ENCODE results near the gene CELF2.
A peak's percentile ranks its signal among the peaks of the same experiment; 100 is the strongest.
"Not testable (repeated sequence)": the region's sequence is repeated elsewhere in the genome, so short reads cannot be mapped to it uniquely, and the experiment has no call there.

CELF2 gene

DNA sequence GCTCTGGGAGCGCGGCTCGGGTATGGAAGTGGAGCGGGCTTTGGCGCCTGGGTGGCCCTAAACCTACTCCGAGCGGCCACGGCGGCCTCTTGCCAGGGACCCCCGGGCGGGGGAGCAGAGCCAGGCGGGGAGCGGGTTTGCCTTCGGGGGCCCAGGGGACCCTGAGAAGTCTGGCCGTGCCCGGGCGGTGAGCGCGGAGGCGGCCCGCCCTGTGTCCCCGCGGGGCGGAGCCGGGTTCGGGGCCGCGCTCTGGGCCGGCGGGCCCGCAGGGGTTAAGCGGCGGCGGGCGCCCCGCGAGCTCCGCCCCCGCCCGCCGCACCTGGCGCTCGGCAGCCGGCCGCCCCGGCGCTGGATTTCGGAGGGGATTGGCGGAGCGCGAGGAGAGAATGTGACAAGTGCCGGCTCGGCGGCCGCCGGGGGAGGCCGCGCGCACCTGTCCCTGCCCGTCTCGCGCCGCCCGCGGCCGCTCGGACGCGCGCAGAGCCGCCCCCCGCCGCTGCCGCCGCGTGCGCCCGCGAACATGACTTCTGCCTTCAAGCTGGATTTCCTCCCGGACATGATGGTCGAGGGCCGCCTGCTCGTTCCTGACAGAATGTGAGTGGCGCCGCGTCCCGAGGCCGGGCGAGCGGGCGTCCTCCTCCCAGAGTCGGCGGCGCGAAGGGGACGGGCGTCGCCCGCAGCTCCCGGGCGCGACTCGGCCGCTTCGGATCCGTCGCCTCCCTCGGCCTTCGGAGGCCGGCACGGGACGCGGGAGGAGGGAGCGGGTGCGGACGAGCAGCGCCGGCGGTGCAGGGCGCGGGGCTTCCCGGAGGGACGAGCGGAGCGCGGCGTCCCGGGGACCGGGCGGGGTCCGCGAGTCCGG, at the start of gene CELF2:
CELF2 (plus strand) TSS at position 303 of the 862 bp plus-strand sequence; CDS start at position 521, 218 bp downstream.
- DNase-seq: peak in 1 of 2 experiments; percentile 68

DNA sequence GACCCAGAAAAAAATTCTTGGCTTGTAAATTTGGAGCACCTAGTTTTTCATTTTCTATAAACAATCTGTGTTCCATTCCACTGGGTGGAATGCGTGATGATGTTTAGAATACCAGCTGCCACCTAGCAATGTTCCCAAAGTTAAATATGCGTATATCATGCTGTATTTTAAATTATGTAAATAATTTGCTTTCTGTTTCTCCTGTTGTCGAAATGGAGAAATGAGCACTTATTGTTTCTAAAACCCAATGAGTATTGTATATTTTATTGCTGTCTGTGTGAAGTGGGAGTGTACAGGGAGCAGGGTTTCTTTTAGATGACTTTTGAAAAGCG, 49.4 kb upstream of the CELF2 start:
- no peak for DNase-seq

DNA sequence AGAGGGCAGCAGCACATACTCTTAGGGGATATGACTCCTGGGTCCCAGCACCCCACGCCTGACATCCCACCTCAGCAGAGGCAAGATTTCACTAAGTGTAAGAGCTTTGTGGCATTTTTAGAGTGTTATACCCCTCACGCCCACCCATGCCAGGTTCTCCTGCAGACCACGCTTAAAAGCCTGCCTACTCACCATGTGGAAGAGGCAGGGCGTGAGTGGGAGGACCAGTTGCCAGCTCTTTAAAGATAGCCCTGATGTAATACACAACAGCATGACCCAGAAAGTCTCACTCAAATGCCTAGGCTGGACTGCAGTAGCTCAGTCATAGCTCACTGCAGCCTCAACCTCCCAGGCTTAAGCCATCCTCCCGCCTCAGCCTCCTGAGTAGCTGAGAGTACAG, 44.4 kb upstream of the CELF2 start:
- no peak for DNase-seq

DNA sequence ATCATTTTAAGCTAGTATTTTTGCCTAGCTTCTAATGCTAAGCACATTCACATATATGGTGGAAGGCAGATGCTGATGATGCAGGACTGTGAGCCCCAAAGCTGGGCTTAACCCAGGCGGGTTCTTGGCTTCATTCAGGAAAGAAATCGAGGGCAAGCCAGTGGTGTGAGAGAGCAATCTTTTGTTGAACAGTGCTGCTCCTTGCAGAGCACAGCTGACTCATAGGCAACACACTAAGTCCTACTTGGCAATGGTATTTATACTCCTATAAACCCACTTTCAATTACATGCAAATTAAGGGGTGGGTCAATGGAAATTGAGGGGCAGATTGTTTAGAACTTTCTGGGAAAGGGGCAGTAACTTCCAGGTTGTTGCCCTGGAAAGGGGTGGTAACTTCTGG, 42.0 kb upstream of the CELF2 start:
- no peak for DNase-seq

DNA sequence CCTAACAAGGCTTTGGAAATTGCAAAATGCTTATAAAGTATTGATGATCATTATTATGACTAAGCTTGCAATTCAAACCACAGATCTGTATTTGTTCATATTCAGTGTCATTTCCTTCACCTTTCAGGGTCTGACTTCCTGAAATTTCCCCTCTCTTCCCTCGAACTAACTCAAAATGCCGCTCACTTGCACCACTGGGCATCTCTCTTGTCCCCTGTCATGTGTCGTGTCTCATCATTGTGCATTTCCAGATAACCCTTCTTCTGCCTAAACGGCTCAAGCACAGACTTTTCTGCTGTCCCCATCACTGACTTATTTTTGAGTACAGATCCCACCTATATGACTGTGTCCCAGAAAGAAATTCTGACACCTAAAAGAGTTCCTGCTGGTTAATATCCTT, 41.0 kb upstream of the CELF2 start:
- no peak for DNase-seq

DNA sequence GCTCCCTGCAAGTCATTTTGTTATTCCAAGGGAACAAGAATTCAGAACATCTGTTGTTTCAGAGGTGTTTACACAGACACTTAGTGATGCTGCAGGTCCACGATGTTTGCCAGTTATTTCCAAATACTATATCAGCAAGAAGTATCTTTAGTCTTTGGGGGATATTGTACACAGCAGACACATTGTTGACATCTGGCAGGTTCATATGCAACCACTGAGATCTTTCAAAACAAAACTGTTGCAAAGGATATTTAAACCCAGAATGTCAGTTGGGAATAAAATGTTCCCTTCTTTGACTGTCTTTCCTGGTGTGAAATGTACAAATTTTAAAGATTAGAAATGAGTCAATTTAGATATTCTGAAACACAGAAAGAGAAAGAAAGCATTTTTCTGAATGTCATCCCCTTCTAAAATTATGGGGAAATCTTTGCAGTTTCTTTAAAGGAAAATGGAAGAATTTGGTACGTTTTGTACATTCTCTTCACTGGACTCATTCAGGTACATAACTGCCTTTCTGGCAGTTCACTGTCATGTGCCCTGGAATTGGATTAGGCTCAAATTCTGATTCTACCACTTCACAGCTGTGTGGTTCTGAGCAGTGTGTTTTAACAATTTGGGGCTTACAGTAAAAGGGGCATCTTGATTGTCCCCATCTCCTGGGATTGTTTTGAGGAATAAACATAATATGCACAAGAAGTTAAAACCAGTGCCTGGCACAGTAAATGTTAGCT, 40.3 kb upstream of the CELF2 start:
- no peak for DNase-seq

DNA sequence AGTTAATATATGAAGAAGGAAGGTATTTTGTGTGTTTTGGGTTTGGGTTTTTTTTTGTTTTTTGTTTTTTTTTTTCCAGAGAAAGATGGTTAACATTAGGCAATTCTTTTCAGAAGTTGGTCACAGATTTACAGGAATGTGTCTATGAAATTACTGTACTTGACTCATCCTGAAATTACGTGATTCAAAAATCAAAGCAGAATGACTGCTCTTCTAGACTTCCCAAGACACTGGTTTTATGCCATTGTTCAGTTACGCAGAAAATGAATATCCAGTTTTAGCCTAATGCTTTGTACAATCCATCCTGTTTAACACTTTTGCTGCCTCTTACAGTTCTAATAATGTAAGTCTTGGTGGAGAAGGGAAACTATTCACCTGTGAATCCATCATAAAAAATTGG, 39.7 kb upstream of the CELF2 start:
- no peak for DNase-seq

DNA sequence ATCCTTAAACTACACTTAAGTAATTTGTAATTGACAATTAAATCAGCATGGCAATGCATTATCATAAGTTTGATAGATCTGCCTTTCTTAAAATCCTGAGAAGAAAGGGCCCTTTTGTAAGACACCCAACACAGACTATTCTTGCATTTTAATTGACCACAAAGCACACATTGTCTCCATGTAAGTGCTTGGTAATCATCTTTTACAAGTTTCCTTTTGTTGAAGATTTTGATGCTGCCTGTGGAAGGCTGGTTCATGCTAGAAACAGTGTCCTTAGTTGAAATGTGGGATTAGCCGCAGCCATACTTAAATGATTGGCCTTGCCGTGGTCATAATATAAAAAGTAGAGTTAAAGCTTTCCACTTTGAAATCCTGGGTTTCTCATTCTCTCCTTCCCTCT, 32.3 kb upstream of the CELF2 start:
- no peak for DNase-seq

DNA sequence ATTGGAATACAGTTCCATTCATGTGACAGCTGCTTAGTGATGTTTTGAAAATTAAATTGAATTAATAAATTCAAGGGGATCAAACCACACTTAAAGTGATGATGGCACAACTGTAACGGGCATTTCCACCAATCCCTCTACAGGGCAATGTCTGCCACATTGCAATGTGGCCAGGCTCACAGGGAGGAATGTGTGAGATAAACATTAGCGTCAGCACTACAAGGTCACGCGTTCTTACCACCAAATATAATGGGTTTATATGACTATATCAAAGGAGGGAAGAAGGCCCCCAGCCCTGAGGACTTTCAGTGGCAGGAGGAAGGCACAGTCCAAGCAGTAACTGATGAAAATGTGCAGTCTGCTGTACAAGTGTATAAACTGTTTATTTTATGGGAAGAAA, 31.1 kb upstream of the CELF2 start:
- DNase-seq: no peak

DNA sequence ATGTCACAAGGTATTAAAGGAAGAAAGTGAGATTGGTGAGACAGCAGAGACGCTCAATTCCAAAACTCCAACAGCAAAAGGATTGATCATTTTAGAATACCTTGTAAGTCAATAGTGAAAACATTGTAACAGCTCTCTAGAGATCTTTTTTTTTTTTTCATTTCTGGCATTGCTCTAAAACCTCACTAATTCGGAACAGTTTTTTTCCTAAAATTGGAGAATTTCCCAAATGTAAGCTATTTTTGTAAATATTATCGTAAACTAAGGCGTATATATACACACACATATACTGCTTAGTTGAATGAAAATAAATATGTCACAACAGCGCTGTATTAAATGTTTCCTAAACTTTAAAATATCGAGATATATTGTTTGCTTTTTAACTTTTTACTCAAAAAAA, 30.6 kb upstream of the CELF2 start:
- no peak for DNase-seq

DNA sequence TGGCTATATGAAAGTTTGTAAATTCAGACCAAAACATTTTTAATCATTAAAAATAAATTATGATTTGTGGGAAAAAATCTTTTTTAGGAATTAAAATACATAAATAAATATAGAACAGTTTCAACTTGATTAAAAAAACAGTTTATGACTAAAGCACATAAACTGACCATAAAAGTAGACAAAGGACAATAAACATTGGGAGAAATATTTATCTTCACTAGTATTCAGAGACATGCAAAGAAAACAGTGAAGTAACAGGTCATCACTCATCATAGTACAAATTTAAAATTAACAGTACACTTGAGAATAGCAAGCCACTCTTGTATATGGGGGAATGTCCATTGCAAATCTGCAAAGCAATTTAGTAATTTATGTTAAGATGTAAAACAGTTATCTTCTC, 28.0 kb upstream of the CELF2 start:
- DNase-seq: no peak

DNA sequence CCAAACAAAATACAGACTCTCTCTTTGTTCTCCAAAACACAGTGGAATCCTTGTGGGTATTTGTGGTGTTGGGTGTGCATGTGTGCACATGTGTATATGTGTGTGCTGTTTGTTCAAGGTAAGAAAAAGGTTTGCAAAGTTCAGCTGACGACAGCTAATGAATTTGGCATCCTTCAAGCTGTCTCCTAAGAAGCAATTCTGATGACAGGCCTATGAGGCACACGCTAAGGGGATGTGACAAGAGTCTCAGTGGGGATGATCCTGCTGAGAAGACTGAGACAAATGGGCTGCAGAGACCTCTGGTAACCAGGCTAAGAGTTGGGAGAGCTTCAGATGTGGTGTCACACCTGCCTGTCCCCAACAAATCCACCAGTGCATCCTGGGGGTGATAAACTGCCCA, 26.5 kb upstream of the CELF2 start:
- no peak for DNase-seq

DNA sequence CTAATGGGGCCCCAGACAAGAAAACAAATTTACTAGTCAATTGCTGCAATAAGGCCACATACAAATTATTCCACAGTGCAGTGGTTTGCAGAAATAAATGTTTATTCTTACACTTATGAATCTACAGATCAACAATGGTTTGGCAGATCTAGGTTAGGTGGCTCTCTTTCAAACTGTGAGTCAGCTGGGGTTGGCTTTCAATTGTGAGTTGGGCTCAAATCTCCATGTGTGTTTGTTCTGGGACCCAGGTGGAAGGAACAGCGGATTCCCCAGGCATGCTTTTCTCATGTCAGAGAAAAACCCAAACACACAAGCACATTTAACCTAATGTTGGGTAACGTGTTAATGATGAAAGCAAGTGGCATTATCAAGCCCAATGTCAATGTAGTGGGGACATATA, 25.6 kb upstream of the CELF2 start:
- no peak for DNase-seq

DNA sequence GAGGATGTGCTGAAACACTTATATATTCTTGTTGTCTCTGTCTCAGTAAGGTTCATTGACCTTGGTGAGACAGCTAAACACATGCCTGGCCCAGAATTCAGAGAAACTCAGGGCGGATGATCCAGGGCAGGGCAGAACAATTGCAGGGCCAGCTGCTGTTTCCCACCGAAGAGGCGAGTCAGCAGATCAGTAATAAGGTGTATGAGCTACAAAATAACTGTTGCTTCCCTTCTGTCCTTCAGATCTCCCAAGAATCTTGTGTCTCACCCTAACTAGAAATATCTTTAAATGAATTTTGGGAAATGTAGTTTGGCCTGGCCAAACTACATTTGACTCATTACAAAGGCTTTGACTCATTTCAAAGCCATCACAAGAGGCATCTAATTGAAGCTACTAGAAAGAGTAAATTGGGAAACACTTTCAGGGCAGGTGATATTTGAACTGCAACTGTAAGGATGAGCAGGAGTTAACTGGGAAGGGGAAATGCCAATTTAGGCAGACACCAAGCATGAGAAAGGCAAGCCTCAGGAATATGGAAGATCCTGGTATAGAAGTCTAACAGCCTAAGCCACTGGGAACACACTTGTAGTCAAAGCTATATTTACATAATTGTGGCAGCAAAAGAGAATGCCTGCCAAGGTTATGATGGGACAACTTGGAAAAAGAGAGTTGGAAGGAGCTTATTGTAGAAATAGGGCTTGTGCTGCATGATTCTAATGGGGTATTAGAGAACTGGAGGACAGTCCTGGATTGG, 24.5 kb upstream of the CELF2 start:
- no peak for DNase-seq

DNA sequence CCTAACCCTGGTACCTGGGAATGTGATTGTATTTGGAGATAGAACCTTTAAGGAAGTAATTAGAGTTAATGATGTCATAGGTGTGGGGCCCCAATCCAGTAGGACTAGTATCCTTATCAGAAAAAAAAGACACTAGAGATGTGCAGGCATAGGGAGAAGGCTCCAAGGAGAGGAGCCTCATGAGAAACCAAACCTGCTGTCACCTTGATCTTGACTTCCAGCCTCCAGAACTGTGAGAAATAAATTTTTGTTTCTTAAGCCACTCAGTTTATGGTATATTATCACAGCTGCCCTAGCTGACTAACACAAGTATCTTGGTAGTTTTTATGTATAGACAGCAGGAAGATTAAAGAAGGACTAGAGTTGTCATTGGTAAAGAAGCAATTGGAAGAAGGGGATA, 23.9 kb upstream of the CELF2 start:
- no peak for DNase-seq

DNA sequence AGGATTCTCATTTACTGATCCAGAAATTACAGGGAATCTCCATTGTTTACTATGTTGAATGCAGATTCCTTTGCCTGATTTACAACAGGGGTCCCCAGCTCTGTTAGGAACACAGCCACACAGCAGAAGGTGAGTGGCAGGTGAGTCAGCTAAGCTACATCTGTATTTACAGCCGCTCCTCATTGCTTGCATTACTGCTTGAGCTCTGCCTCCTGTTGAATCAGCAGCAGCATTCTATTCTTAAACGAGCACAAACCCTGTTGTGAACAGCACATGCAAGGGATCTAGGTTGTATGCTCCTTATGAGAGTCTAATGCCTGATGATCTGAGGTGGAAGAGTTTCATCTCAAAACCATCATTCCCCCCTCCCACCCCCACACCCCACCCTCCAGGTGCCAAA, 23.3 kb upstream of the CELF2 start:
- no peak for DNase-seq

DNA sequence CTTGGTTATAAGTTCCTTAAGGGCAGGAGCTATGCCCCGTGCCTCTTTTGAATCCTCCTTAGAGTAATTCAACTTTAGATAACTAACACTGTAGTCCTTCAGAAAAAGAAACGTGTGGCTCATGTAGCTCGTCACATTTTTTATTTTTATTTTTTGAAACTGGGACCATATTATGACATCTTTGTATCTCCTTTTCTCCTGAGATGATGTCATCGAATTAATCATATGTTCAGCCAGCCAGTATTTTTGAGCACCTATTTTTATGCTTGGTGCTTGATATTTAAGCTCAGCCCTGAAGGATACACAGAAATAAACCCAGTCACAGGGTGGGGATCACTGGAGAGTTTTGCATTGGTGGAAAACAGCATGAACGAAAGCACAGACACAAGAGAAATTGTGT, 22.6 kb upstream of the CELF2 start:
- no peak for DNase-seq

DNA sequence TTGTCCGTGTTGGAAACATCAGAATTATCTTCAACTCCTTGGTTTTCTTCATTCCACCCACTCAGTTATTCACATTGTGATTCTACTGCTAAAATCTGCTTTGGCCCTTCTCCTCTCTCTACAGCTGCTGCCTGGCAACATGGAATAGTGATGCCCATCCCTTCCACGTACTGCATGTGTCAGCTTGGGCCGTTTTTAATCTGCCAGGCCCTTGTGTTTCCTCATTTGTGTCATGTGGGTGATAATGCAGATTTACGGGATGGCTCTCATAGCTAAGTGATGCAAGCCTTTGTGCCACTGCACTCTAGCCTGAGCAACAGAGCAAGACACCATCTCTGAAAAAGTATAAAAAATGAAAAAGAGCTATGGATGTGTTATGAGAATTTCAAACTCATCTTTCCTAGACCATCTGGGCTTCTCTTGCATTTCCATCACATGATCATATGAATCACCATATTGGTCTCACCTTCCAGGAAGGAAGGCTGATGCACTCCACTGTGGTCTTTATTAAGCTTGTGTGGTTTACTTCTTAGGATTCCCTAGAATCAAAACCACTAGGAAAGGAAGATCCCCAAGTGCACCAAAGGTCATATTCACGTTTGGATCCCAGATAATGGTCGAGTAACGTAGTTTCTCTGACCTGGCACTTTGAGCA, 20.6 kb upstream of the CELF2 start:
- DNase-seq: no peak

DNA sequence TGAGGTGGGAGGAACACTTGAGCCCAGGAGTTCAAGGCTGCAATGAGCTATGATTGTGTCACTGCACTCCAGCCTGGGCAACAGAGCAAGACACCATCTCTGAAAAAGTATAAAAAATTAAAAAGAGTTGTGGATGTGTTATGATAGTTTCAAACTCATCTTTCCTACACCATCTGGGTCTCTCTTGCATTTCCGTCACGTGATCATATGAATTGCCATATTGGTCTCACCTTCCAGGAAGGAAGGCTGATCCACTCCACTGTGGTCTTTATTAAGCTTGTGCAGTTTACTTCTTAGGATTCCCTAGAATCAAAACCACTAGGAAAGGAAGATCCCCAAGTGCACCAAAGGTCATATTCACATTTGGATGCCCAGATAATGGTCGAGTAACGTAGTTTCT, 18.2 kb upstream of the CELF2 start:
- DNase-seq: not testable (repeated sequence)

DNA sequence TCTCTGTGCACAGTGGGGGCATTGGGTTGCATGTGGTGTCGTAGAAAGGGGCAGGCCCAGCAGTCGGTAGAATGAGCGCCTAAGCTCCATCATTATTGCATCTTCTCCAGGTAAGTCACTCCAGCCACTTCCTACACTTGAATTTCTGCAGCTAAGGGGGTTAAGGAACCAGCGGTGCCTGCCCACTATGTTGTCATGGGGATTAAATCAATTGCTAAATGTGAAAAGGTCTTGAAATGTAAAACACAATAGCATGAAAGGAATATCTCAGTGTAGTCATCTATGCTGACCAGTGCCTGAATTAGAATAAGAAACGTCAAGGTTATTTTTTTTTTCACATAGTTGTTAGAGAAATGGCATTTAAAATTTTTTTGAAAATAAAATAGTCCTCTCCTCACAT, 15.2 kb upstream of the CELF2 start:
- DNase-seq: no peak

DNA sequence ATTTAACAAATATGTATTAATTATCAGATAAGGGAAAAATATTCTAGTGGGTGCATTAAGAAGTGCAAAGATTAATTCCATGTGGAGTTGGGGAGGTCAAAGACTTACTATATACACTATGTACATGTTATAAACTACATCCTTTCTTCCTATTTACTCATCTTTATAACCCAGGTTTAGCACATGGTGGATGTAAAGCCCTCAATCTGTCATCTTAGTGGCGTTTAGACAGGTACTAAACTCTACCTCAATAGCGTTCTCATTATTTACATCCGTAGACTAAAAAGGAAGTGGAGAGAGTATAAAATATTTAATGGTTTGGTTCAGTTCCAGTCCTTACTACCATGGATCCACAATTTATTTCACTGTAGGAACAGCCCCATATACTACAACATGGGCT, 14.8 kb upstream of the CELF2 start:
- no peak for DNase-seq

DNA sequence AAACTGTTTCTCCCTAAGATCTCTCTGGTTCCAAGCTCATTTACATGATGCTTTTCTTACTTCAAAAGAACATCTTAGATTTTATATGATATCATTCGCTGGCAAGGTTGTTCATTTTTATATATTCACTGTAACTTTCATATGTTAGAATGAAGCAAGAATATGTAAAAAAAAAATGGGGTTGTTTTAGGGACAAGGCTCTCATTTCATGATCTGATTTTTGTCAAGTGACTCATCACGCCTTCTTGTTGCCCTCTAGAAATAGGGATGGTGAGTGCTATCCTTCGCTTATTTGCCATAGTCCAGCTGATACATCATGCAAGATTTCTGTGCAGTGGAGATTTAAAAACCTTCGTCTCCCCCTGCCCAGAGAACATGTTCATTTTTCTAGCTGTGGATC, 14.0 kb upstream of the CELF2 start:
- no peak for DNase-seq

All from NCI-H187 (cell line).